SU-DHL-6 (cell line): Measurements from ENCODE around the gene DROSHA.
"Not testable (repeated sequence)": the region's sequence is repeated elsewhere in the genome, so short reads cannot be mapped to it uniquely, and the experiment has no call there.

Experiments used
- EZH2phosphoT487 ChIP-seq: fragments of 200-600 bp; sonication (generic), shearing (Covaris generic); conservative IDR thresholded peaks from 2 replicates; pipeline ENCODE4 v1.6.1; 2018; ENCODE audit warnings: mild to moderate bottlenecking, antibody characterized with exemption, low read length, moderate library complexity, mixed read lengths
- TF ChIP-seq, protein P1 (sequence below): fragments of 200-600 bp; sonication (generic); IDR thresholded peaks from one replicate; pipeline ENCODE4 v1.5.1; 2017; ENCODE audit warnings: antibody characterized with exemption, mild to moderate bottlenecking, low read length, moderate library complexity; ENCODE audit not compliant: insufficient read depth, poor library complexity, severe bottlenecking

DNA sequence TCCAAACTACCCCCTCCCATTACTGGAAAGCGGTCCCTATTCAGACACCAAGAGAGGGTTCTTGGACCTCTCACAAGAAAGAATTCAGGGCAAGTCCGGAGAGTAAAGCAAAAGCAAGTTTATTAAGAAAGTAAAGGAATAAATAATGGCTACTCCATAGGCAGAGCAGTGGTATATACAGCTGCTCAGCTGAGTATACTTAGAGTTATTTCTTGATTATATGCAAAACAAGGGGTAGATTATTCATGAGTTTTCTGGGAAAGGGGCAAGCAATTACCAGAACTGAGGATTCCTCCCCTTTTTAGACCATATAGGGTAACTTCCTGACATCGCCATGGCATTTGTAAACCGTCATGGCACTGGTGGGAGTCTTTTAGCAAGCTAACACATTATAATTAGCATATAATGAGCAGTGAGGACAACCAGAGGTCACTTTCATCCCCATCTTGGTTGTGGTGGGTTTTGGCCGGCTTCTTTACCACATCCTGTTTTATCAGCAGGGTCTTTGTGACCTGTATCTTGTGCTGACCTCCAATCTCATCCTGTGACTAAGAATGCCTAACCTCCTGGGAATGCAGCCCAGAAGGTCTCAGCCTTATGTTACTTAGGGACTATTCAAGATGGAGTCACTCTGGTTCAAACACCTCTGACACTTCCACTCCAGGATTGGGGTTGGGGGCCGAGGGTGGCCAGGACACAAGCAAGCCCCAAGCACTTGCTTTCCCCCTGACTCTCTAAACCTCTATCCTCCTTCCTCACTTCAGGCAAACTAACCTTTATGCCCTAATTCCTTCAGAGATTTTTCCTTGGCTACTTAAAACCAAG is 170.0 kb downstream of the DROSHA start:
- TF ChIP-seq, protein P1, sequence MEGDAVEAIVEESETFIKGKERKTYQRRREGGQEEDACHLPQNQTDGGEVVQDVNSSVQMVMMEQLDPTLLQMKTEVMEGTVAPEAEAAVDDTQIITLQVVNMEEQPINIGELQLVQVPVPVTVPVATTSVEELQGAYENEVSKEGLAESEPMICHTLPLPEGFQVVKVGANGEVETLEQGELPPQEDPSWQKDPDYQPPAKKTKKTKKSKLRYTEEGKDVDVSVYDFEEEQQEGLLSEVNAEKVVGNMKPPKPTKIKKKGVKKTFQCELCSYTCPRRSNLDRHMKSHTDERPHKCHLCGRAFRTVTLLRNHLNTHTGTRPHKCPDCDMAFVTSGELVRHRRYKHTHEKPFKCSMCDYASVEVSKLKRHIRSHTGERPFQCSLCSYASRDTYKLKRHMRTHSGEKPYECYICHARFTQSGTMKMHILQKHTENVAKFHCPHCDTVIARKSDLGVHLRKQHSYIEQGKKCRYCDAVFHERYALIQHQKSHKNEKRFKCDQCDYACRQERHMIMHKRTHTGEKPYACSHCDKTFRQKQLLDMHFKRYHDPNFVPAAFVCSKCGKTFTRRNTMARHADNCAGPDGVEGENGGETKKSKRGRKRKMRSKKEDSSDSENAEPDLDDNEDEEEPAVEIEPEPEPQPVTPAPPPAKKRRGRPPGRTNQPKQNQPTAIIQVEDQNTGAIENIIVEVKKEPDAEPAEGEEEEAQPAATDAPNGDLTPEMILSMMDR, result not testable (repeated sequence)
- TF ChIP-seq EZH2phosphoT487, result not testable (repeated sequence)
